Smooth muscle cell of the coronary artery (primary cell): Measurements from ENCODE around the gene DHPS. TPM values are rescaled to one million over a fixed set of nuclear protein-coding genes. Genes with fewer than 3 reads are reported as not detected.

ENCODE experiments used
- total RNA-seq: library from RNA; depleted of rRNA; stranded (reverse); fragments of >200 nt; gene quantifications from 2 replicates; pipeline ENCODE4 v1.2.3, GENCODE V29; 2014; ENCODE audit warnings: low replicate concordance

The DHPS gene
- total RNA-seq: 57.6 and 65.5 TPM in 2 replicates

GRCh38 chr19:12681074-12681987 lies at the start of gene DHPS:
Gene DHPS (minus strand): TSS chr19:12681880. CDS start chr19:12681766, 114 bp downstream.

DNA sequence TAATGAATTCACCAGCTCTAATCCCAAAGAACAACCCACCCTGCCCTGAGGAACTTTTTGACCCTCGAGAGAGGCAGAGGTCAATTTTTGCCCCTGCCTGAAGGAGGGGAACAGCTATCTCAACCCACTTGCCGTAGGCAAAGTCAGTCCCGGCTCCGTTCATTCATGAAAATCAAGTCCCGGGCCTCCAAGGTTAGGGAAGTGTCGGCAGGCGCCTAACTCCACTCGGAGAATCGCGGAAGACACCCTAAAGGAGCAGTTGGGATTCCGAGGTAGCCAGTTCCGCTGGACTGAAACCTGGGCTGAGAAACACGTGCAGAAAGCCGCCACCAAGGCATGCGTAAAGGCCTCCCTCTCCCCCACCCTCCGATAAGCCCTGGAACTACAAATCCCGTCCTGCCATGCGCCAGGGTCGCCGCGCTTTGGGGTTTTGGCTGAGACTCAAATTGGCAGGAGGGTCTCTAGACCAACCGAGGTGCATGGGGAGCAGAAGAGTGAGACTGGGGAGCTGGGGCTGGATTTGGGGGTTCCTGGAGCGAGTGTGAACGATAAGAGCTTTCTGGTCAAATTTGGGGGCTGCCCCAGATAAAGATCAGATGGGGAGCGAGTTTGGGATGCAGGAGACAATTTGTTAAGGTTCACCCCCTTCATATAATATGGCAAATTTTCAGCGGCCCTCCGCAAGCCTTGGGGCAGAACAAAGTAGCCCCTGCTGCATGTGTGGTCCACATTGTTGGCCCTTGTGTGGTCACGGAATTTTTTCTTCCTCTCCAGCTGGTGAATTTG lies 42.2 kb upstream of the DHPS start, which contains the start of gene TNPO2:
TNPO2 (minus strand) TSS at position 292 of the 786 bp plus-strand sequence. CDS start 2,955 bp downstream, outside the sequence.

DNA sequence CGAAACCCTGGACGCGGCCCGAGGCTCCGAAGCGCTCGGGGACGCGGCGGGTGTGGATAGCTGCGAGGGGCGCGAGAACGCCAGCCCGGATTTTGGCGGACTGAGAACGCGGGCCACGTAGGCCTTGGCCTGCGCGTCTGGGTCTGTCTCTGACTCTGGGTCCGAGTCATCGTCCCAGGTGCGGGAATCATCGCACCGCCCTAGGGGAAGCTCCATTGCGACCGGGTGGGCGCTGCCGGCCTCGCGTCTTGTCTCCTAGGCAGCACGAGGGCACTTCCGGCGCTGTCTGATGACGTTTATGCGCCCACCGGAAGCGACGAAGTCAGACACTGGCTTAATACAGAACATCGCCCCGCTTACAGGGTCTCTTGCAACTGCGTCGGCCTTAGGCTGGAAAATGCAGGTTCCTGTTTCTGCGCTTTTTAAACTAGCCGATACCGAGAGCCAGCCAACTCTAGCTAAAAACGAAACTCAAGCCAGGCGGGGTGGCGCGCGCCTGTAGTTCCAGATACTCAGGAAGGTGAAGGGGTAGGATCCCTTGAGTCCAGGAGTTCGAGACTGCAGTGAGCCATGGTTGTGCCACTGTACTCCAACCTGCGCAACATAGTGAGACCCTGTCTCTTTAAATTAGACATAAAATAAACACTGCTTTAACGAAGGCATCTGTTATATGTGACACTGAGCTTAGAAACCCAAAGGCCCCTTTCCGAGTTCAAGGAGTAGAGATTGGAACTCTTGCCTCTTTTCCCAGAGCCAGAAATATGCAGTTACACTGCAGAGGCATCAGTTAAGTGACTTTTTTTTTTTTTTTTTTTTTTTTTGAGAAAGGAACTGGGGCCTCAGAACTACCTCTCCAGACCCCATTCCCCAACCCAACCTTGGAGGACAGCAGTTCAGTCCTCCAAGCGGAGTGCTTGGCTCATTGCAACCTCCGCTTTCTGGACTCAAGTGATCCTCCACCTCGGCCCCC lies 15.0 kb upstream of the DHPS start, which contains the start of gene FBXW9:
FBXW9 (minus strand) TSS at position 266 of the 970 bp plus-strand sequence; CDS start at position 216, 50 bp downstream.

DNA sequence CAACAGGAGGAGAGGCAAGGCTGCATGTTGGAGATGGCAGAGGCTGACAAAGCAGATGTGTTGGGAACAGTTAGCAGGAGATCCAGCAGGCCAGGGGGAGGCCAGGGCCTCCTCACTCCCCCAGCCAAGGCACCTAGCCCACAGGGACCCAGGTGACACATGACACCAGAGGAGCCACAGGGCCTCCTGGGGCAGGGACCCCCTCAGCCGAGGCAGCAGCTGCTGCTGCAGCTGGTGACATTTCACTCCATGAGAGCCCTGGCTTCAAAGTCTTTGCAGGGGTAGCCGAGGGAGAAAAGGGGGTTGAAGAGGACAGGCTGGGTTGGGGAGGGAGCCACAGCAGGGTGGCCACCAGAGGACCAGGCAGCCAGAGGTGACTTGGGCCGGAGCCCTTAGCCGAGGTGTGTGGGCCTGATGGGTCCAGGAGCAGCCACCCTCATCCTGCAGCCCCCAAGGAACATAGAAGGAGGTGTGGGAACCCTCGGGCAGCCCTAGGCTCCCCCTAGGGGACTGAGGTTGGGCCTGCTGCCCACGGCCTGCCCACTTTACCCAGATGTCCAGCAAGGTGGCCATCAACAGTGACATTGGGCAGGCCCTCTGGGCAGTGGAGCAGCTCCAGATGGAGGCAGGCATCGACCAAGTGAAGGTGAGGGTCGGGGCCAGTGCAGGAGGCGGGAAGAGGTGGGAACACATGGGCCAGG lies 6.0 kb upstream of the DHPS start, which contains the start of gene GNG14:
GNG14 (plus strand) TSS at position 503 of the 701 bp plus-strand sequence; CDS start at position 554, 51 bp downstream.

DNA sequence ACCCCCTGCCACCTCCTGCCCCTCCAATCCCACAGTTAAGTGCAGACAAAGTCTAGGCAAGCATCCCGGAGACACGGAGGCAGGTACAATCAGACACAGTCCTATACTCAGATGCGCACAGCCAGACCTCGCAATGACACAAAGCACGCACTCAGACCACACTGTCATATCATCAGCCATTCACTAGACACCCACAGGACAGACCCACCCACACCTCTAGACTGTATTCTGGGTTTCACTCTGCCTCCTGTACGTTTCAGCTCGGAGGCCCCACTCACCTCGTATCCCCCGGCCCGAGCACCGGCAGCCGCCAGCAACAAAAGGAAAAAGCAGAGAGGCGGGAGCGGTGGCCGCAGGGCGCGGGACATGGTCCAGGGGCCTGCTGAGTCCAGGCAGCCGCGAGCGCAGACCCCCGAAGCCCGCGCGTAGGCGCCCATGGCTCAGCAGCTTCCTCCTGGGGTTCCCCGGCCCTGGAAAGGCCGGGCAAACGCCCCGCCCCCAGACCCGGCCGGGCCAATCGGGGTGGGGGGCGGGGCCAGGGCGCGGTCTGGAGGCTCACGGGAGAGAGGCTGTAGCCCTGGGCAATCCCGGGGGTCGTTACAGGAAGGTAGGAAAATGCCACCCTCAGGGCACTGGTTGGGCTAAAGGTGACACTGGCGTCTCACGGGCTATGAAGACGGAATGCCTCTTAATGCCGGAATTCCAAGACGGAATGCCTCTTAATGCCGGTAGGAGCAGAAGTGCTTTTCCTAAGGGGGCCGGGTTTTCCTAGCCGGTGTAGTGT lies 15.2 kb downstream of the DHPS start, which contains the start of the genes MAN2B1 and WDR83:
MAN2B1 (minus strand) TSS at position 478 of the 784 bp plus-strand sequence; CDS start at position 437, 41 bp downstream.
WDR83 (plus strand) TSS at position 543 of the 784 bp plus-strand sequence. CDS start 2,984 bp downstream, outside the sequence.

Other genes starting within 250 kb of the DHPS start
- 1.8 and 2.9 TPM in 2 replicates for gene ZNF443, start 240.9 kb downstream of the DHPS start, total RNA-seq
- gene ZNF709, start 197.1 kb downstream of the DHPS start, total RNA-seq: 2.8 and 3.2 TPM in 2 replicates
- gene ZNF564, start 130.4 kb downstream of the DHPS start, total RNA-seq: 4.0 and 9.5 TPM in 2 replicates
- gene ZNF490, start 71.1 kb downstream of the DHPS start, total RNA-seq: 6.4 and 6.8 TPM in 2 replicates
- gene ZNF791, start 71.0 kb downstream of the DHPS start, total RNA-seq: 6.1 and 8.9 TPM in 2 replicates
- gene MAN2B1, start 15.1 kb downstream of the DHPS start, total RNA-seq: 29.1 and 32.4 TPM in 2 replicates
- 11.0 and 13.0 TPM in 2 replicates for gene WDR83, start 15.1 kb downstream of the DHPS start, total RNA-seq
- gene GNG14, start 6.1 kb upstream of the DHPS start, total RNA-seq: not detected in 2 replicates
- gene FBXW9, start 14.8 kb upstream of the DHPS start, total RNA-seq: 2.8 and 8.0 TPM in 2 replicates
- gene TNPO2, start 42.1 kb upstream of the DHPS start, total RNA-seq: 26.8 and 65.9 TPM in 2 replicates
- gene TRIR, start 52.8 kb upstream of the DHPS start, total RNA-seq: 133 and 152 TPM in 2 replicates
- 107 and 190 TPM in 2 replicates for gene GET3, start 55.6 kb upstream of the DHPS start, total RNA-seq
- not detected in 2 replicates for gene BEST2, start 69.9 kb upstream of the DHPS start, total RNA-seq
- gene HOOK2, start 93.7 kb upstream of the DHPS start, total RNA-seq: 15.7 and 18.7 TPM in 2 replicates
- gene JUNB, start 109.6 kb upstream of the DHPS start, total RNA-seq: 33.2 and 138 TPM in 2 replicates
- gene PRDX2, start 119.9 kb upstream of the DHPS start, total RNA-seq: 169 and 248 TPM in 2 replicates
- gene THSD8, start 120.2 kb upstream of the DHPS start, total RNA-seq: 0.30 TPM in 1 of 2 replicates, not detected in the other
- 9.7 and 15.9 TPM in 2 replicates for gene RNASEH2A, start 124.7 kb upstream of the DHPS start, total RNA-seq
- not detected in 2 replicates for gene RTBDN, start 152.7 kb upstream of the DHPS start, total RNA-seq
- gene MAST1, start 156.6 kb upstream of the DHPS start, total RNA-seq: 0.35 TPM in 1 of 2 replicates, not detected in the other
- 25.7 and 31.3 TPM in 2 replicates for gene DNASE2, start 199.6 kb upstream of the DHPS start, total RNA-seq
- 0.12 TPM in 1 of 2 replicates, not detected in the other for gene KLF1, start 205.3 kb upstream of the DHPS start, total RNA-seq
- 13.3 and 19.8 TPM in 2 replicates for gene GCDH, start 209.3 kb upstream of the DHPS start, total RNA-seq
- 0.08 TPM in 1 of 2 replicates, not detected in the other for gene SYCE2, start 237.4 kb upstream of the DHPS start, total RNA-seq